Measurements from ENCODE around the gene PLCB1. TPM values are rescaled to one million over a fixed set of nuclear protein-coding genes. Genes with fewer than 3 reads are reported as not detected.

The PLCB1 gene
- total and polyA plus RNA-seq, 2 experiments from 2014 or later, result 14.9 to 20.7 TPM

GRCh38 chr20:8918145-8918544 is 786.1 kb downstream of the PLCB1 start:
- H3K4me3 Mint-ChIP-seq, result no peak overlapping the region
- peaks cover 7% of the 10 kb centered on the region for H3K27me3 Mint-ChIP-seq (ENCODE audit: insufficient read depth, low read depth, poor library complexity)
- no peaks in the 10 kb centered on the region for H3K79me2 ChIP-seq (replicated peaks; ENCODE audit: insufficient read depth)
- no peak overlapping the region for H3K4me3 ChIP-seq
- no peaks in the 10 kb centered on the region for H3K27me3 ChIP-seq (ENCODE audit: insufficient read depth)
- H3K36me3 ChIP-seq (ENCODE audit: insufficient read depth), result no peaks in the 10 kb centered on the region
- ATAC-seq (peak; percentile 87), DNase-seq (ENCODE audit: low spot score) (peak; percentile 62)
- peaks cover 10% of the 10 kb centered on the region for H3K36me3 Mint-ChIP-seq (ENCODE audit: low read depth)
- no peaks in the 10 kb centered on the region for H3F3A ChIP-seq (replicated peaks; ENCODE audit: low read depth)
- 0 out of 2 replicates have a peak, but pooled peaks cover 6% of the 10 kb centered on the region for H3K4me1 ChIP-seq (ENCODE audit: insufficient read depth)
- peaks cover 11% of the 10 kb centered on the region; the same call in 2 of the 3 replicates for H3K9me3 Mint-ChIP-seq
- H3K9me2 ChIP-seq (ENCODE audit: insufficient read depth), result peaks cover 3% of the 10 kb centered on the region; the same call in 1 of the 2 replicates
- TF ChIP-seq NANOG (IDR thresholded peaks at IDR 0.05; ENCODE audit: borderline replicate concordance) (no peak), JUNB (IDR thresholded peaks at IDR 0.05; ENCODE audit: unreplicated experiment) (no peak), ZNF114 (CRISPR knock-in tag; IDR thresholded peaks at IDR 0.05) (no peak), ETS1 (IDR thresholded peaks at IDR 0.05) (no peak), ZNF462 (CRISPR knock-in tag; IDR thresholded peaks at IDR 0.05) (peak; percentile 86), EZH2phosphoT487 (IDR thresholded peaks at IDR 0.05; ENCODE audit: unreplicated experiment) (no peak)
- H2AFZ ChIP-seq, result no peak overlapping the region
- peaks cover 23% of the 10 kb centered on the region for H3K4me1 Mint-ChIP-seq
- no peaks in the 10 kb centered on the region for H4K20me1 ChIP-seq (replicated peaks; ENCODE audit: insufficient read depth)
- H3K27ac Mint-ChIP-seq, result no peak overlapping the region
- no peak overlapping the region for H3K27ac ChIP-seq (ENCODE audit: low read depth)
- no peak overlapping the region for H3K4me2 ChIP-seq
